HG02885 (cell line): ENCODE measurements around the gene C1orf21.

Experiments
- ATAC-seq: cut with Tn5 transposase; IDR thresholded peaks from one replicate; pipeline ENCODE4 v1.9.1; 2021; ENCODE audit warnings: mild to moderate bottlenecking; ENCODE audit not compliant: unreplicated experiment, poor library complexity

The C1orf21 gene

GRCh38 chr1:184672013-184672726, 285.3 kb downstream of the C1orf21 start:
- no peak for ATAC-seq

GRCh38 chr1:184673305-184673704, 286.5 kb downstream of the C1orf21 start:
- ATAC-seq = no peak

- no peak for ATAC-seq
These were observed 290.5 kb downstream of the C1orf21 start for GRCh38 chr1:184677344-184677743.
